ENCODE data around the gene PTK6.

PTK6 gene

DNA sequence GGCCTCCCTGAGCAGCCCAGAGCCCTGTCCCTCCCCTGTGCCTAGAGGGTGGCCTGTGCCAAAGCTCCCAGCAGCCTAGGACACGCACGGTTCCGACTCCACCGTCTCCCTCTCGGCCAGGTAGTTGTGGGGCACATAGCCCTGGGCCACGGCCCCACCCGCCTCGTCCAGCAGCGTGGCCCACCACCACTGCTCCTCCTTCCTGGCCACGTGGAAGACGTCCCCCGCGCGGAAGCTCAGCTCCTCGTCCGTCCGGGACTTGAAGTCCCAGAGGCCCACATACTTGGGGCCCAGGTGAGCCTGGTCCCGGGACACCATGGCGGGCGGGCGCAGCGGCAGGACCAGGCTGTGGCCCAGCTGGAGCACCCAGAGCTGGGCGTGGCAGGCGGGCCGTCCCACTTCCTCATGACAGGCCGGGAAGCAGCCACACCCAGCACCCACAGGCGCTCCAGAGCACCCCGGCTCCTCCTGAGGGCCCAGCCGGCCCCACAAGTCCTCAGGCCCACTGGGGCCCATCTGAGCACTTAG is at the start of gene PTK6:
PTK6 (minus strand) TSS at position 380 of the 528 bp plus-strand sequence; CDS start at position 318, 62 bp downstream.
- CTCF ChIA-PET = interaction anchor here (0.6 to 4.2 kb wide), 59 partner anchors 9 to 583 kb away, joined by 3 to 35 read pairs (median 4); partner anchors contain the start of genes ABHD16B, ARFRP1, FNDC11 and HELZ2
- DNase-seq (ENCODE audit: extremely low spot score) = peak; percentile 71

DNA sequence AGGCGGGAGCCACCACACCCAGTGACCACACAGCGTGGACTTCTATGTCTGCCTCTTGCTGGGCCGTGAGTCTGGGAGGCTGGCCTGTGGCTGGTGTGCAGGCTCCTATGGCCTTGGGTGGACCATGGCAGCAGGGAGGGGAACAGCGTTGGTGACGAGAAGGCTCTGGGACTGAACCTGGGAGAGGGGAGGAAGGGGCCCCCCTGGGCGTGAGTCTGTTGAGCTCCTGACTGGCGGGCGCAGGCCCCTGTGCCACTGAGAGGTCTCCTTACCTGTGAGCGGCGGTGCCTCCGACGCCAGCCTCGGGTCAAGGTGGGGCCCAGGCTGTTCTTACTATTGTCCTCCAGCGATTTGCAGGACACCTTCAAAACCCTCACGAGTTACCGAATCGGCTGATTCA is 49.6 kb upstream of the PTK6 start:
- POLR2A ChIA-PET = interaction anchor here (0.6 kb wide), 1 partner anchor 41 kb away, joined by 5 read pairs; no protein-coding TSS in a partner anchor
- TF ChIP-seq, protein P1, sequence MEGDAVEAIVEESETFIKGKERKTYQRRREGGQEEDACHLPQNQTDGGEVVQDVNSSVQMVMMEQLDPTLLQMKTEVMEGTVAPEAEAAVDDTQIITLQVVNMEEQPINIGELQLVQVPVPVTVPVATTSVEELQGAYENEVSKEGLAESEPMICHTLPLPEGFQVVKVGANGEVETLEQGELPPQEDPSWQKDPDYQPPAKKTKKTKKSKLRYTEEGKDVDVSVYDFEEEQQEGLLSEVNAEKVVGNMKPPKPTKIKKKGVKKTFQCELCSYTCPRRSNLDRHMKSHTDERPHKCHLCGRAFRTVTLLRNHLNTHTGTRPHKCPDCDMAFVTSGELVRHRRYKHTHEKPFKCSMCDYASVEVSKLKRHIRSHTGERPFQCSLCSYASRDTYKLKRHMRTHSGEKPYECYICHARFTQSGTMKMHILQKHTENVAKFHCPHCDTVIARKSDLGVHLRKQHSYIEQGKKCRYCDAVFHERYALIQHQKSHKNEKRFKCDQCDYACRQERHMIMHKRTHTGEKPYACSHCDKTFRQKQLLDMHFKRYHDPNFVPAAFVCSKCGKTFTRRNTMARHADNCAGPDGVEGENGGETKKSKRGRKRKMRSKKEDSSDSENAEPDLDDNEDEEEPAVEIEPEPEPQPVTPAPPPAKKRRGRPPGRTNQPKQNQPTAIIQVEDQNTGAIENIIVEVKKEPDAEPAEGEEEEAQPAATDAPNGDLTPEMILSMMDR (IDR thresholded peaks at IDR 0.05; ENCODE audit: control extremely low read depth, extremely low read depth, low read depth, missing control alignments) = no peak
- no peak for DNase-seq (ENCODE audit: extremely low spot score)
- CTCF ChIA-PET = interaction anchor here (0.6 kb wide), 1 partner anchor 277 kb away, joined by 3 read pairs; no protein-coding TSS in a partner anchor

More for the DNA sequence above, at the start of gene PTK6:
- TF ChIP-seq, protein P1 (IDR thresholded peaks at IDR 0.05; ENCODE audit: control extremely low read depth, extremely low read depth, low read depth, missing control alignments) = no peak
- POLR2A ChIA-PET = interaction anchor here (1.4 kb wide), 2 partner anchors 16 to 105 kb away, joined by 3 to 4 read pairs; no protein-coding TSS in a partner anchor

- POLR2A ChIA-PET = interaction anchor here (0.6 kb wide), 1 partner anchor 42 kb away, joined by 5 read pairs; no protein-coding TSS in a partner anchor
- DNase-seq (ENCODE audit: extremely low spot score) = no peak
- TF ChIP-seq, protein P1 (IDR thresholded peaks at IDR 0.05; ENCODE audit: control extremely low read depth, extremely low read depth, low read depth, missing control alignments) = no peak
- CTCF ChIA-PET = no interaction called here
Observed at GRCh38 chr20:63585616-63586565, 48.7 kb upstream of the PTK6 start.

GRCh38 chr20:63582382-63583063 is 45.3 kb upstream of the PTK6 start:
- POLR2A ChIA-PET = no interaction called here
- TF ChIP-seq, protein P1 (IDR thresholded peaks at IDR 0.05; ENCODE audit: control extremely low read depth, extremely low read depth, low read depth, missing control alignments) = no peak
- CTCF ChIA-PET = interaction anchor here (1.0 to 1.2 kb wide), 2 partner anchors 60 to 293 kb away, joined by 3 read pairs; no protein-coding TSS in a partner anchor
- DNase-seq (ENCODE audit: extremely low spot score) = no peak

DNA sequence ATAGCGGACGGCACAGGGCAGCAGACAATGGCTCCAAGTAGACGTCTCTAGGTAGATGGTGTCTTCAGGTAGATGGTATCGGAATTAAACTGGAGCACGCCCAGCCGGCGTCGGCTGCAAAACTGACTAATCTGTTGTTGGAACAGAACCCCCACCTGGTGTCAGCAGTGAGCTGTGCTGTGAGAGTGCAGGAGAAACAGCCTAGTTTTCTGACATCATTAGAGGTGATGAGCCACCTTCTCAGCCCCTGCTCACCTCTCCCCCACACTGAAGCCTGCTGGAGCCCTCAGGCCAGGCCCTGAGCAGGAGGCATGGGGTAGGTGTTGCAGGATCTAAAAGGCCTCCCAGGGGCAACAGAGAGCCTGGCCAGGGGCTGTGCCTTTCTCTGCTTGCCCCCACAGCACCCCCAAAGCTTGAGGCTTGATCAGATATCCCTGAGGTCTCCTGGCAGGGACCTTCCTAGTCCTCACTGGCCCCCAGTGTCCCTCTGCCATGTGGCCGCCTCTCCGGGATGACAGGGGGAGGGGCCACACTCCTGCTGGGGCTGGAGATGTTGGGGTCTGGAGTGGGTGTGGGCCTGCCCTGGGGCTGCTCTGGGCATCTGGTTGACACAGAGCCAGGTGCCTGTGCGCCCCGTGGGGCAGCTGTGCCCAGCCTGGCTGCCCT is 43.8 kb upstream of the PTK6 start:
- DNase-seq (ENCODE audit: extremely low spot score) = peak; percentile 81
- TF ChIP-seq, protein P1 (IDR thresholded peaks at IDR 0.05; ENCODE audit: control extremely low read depth, extremely low read depth, low read depth, missing control alignments) = peak; percentile 57
- ChIA-PET POLR2A (interaction anchor here (0.9 kb wide), 1 partner anchor 18 kb away, joined by 4 read pairs; no protein-coding TSS in a partner anchor), CTCF (interaction anchor here (0.6 to 1.8 kb wide), 7 partner anchors 13 to 284 kb away, joined by 3 to 7 read pairs (median 4); partner anchors contain the start of genes PTK6 and TPD52L2)

Data from GM10248 (cell line).